Activated T-helper 9 cell treated with anti-CD3 and anti-CD28 coated beads, Interleukin-2, amount 50 U/mL, for 16 hours (primary cell): Measurements from ENCODE around the gene ATG10.
"Not testable (repeated sequence)": the region's sequence is repeated elsewhere in the genome, so short reads cannot be mapped to it uniquely, and the experiment has no call there.

Experiments used
- DNase-seq: peaks from one replicate; pipeline ENCODE4 v3.0.0-alpha.2; 2020; ENCODE audit warnings: low read depth

The ATG10 gene

GRCh38 chr5:82129723-82130285 is 158.0 kb downstream of the ATG10 start:
- no peak for DNase-seq

GRCh38 chr5:82130602-82131001 is 158.8 kb downstream of the ATG10 start:
- DNase-seq, result no peak

- no peak for DNase-seq
Measured at GRCh38 chr5:82137205-82137604, 165.4 kb downstream of the ATG10 start.

GRCh38 chr5:82139837-82140236 is 168.0 kb downstream of the ATG10 start:
- DNase-seq, result not testable (repeated sequence)

- DNase-seq, result no peak
Measured at GRCh38 chr5:82142217-82142841, 170.5 kb downstream of the ATG10 start.

- no peak for DNase-seq
Measured at GRCh38 chr5:82142928-82143577, 171.2 kb downstream of the ATG10 start.

GRCh38 chr5:82147860-82148573 is 176.2 kb downstream of the ATG10 start:
- DNase-seq, result no peak

GRCh38 chr5:82149434-82149833 is 177.6 kb downstream of the ATG10 start:
- DNase-seq, result no peak

GRCh38 chr5:82150559-82150958 is 178.7 kb downstream of the ATG10 start:
- no peak for DNase-seq

GRCh38 chr5:82151204-82151603 is 179.4 kb downstream of the ATG10 start:
- no peak for DNase-seq

GRCh38 chr5:82151662-82152061 is 179.8 kb downstream of the ATG10 start:
- DNase-seq, result no peak

- no peak for DNase-seq
Measured at GRCh38 chr5:82152978-82153481, 181.2 kb downstream of the ATG10 start.

- no peak for DNase-seq
Measured at GRCh38 chr5:82154776-82155175, 183.0 kb downstream of the ATG10 start.

- no peak for DNase-seq
Measured at GRCh38 chr5:82155305-82155704, 183.5 kb downstream of the ATG10 start.

- no peak for DNase-seq
Measured at GRCh38 chr5:82156874-82157273, 185.1 kb downstream of the ATG10 start.

GRCh38 chr5:82158755-82159413 is 187.1 kb downstream of the ATG10 start:
- DNase-seq, result no peak

- DNase-seq, result no peak
Measured at GRCh38 chr5:82160948-82161347, 189.1 kb downstream of the ATG10 start.

- DNase-seq, result no peak
Measured at GRCh38 chr5:82162573-82162972, 190.8 kb downstream of the ATG10 start.

GRCh38 chr5:82163452-82164175 is 191.8 kb downstream of the ATG10 start:
- no peak for DNase-seq

GRCh38 chr5:82164176-82164976 is 192.6 kb downstream of the ATG10 start:
- DNase-seq, result no peak
